Measurements from ENCODE around the gene DDRGK1.

Gene DDRGK1

DNA sequence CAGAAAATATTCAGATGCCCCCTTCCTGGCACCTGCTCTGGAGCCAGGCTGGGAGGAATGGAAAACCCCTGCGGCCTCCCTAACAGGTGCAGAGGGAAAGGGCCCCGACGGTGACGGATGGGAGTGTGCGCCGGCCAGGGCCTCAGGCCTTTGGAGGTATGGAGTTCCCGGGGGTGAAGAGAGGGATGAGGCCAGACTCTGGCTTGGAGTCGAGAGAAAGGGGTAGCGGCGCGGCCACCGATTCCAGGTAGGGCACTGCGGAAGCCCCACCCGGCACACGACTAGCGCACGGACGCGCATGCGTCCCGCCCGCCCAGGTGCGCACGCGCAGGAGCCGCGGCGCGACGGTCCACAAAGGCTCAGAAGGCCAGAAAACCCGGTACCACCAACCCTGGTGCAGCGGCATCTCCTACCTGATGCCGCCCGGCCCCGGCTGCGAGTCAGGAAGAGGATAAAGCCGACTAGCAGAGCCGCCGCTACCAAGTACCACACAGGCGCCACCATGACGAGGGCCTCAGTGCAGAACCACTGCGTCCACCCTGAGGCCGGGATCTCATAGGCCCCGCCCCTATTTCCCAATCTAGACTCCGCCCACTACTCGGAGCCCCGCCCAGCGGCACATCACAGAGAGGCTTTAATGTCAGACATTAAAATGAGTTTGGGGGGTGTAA is at the start of gene DDRGK1:
TSS of gene DDRGK1 (minus strand) at position 559 of the 671 bp plus-strand sequence. CDS start at position 504, 55 bp downstream.
- DNase-seq, result peak; percentile 91

DNA sequence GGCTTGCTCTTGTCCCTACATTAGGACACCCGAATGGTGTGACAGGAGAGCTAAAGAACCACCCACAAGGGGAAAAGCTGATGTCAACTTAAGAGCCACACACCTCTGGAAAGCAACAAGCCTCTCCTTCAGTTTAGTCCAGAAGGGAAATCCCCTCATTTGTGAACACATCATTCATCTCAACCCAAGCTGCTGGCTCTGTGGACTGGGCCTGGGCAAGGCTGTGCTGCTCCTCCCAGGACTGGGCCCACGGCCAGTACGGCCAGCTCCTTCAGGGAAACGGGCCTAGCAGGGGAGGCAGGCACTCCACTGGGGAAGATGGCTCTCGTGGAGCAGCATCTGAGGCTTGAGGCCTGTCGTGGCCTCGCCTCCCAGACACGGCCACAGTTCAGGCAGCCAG is 47.3 kb upstream of the DDRGK1 start:
- DNase-seq, result no peak

DNA sequence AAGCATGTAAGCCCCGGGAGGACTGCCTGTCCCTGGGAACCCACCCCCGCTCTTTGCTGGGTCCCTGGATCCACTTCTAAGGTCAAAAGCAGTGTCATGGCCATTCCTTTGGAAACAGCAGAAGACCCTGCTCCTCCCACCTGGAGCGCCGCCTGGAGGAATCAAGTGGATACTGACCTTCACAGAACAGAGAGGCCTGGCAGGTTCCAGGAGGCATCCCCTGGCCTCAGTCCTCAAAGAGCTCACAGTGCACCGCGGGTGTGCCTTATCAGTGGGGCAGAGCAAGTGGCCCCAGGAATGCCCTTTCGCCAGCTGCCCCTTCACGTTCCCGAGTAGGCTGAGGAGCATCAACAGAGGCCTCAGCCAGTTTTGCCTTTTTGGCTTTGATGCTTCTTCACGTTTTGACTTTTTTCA is 45.6 kb upstream of the DDRGK1 start:
- peak; percentile 53 for DNase-seq

DNA sequence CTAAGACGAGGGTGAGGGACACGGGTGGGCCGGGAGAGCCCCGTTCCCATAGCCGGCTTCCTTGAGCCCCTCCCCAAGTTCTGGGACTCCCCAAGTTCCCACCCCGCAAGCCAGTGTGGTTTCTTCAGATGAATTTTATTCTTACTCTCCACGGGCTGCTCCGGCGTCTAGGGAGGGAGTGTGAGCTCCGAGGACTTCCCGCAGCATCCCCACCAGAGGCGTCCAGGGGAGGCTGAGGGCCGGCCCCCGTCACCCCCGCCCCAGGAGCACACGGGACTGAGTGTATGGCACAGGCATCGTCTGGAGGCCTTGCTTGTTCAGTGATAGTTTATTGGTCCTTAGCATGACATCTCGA is 44.5 kb upstream of the DDRGK1 start:
- DNase-seq, result no peak

DNA sequence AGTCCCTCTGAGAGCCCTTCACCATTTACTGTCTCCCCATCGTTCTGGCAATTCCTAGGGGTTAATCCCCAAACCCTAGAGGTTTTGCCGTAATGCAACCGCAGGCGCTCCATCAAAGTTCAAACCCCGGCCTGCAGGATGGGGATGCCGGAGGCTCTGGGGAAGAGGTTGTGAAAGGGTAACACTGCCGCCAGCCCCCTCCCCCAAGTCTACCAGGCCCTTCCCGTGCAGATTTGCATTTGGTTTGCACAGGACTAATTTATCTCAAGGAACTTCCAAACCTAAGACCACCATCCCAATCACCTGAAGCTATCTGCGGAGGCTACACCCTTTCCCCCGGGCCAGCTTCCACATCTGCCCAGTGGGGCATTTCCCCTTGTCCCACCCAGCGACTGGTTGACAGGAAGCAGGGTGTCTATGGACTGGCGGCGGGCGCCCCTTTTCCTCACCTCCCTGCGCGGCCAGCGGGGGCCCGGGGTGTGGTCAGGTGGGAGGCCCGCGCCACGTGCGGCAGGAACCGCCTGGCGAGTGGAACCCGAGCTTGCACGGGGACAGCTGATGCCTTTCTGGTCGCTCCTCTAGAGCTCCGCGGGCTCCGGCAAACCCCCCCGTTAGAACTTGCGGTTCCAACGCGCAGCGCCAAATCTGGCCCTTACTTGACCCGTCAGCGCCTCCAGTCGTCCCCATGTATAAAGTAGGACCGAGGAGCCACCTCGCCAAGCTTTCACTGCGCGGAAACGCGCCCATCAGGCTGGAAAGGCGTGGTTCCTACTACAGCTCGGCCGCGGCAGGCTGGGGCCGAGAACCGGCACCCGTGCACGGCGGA is 43.9 kb upstream of the DDRGK1 start:
- DNase-seq, result peak; percentile 70

DNA sequence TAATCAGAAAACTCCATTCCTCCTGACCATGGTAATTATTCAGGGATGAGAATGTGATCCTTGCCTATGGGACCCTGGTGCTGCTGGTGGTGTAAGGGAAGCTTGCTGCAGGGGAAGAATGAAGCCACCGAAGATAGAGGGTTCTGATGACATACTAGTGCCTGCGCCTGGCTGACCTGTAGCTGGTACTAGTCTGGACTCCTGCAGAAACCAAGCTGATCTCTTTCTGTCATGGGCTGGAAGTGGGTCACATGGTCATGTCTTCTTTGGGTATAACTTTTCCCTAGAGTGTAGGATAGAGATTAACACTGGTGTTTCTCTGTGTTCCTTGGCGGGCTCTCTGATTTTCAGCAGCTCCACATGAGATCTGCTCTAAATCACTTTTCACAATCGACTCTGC is 43.2 kb upstream of the DDRGK1 start:
- DNase-seq, result no peak

DNA sequence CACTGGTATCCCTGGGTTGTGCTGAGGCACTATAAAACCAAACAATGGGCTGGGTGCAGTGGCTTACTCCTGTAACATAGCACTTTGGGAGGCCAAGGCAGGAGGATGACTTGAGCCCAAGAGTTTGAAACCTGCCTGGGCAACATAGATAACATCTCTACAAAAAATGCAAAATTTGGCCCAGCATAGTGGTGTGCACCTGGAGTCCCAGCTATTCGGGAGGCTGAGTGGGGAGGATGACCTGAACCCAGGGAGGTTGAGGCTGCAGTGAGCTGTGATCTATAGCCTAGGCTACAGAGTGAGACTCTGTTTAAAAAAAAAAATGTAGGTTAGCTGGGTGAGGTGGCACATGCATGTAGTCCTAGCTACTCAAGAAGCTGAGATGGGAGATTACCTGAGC is 42.2 kb upstream of the DDRGK1 start:
- no peak for DNase-seq

DNA sequence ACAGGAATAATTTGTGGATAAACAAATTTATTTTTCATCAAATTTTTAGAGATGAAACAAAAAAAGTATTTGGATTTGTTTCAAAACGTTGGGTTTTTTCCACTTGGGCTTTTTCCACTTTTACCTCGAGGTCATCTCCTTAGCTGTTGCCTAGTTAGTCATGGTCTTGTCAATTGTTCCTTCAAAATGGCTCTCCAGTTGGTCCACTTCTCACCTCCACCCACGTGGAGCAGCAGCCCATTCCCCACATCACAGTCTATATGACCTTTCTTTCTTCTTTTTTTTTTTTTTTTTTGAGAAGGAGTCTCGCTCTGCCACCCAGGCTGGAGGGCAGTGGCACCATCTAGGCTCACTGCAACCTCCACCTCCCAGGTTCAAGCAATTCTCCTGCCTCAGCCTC is 41.2 kb upstream of the DDRGK1 start:
- DNase-seq, result no peak

DNA sequence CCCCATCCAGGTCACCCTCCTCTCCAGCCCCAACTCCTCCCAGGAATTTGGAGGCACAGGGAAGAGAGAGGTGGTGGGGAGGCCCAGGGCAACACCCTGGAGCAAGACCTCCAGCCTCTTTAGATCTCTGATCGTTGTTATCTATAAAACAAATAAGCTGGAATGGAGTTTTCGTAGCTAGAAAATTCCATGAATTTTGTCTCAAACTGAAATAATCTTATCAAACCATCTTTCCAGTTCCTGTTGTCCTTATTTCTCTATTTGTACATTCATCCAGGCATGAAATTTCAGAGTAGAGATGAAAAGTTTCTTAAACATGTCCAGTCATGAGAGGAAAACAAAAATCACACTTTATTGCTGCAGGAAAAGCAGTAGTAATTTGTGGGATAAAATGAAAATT is 40.7 kb upstream of the DDRGK1 start:
- DNase-seq, result no peak

DNA sequence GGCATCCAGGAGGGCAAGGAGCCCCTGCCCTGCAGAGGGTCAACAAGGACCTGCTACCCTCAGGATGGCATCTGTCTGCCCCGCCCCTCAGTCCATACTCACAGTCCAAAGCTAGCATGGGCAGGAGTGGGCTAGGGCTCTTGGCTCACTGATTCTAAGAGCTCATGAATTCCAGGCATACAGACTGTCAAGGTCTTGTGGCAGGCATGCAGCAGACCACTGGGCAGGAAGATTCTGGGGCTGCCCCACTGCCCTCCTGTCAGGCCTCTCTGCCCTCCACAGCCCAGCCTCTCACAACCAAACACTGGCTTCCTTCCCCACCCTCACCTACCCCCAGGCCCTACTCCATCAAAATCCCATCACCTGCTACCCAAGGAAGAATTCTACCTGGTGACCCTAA is 40.1 kb upstream of the DDRGK1 start:
- DNase-seq, result no peak

DNA sequence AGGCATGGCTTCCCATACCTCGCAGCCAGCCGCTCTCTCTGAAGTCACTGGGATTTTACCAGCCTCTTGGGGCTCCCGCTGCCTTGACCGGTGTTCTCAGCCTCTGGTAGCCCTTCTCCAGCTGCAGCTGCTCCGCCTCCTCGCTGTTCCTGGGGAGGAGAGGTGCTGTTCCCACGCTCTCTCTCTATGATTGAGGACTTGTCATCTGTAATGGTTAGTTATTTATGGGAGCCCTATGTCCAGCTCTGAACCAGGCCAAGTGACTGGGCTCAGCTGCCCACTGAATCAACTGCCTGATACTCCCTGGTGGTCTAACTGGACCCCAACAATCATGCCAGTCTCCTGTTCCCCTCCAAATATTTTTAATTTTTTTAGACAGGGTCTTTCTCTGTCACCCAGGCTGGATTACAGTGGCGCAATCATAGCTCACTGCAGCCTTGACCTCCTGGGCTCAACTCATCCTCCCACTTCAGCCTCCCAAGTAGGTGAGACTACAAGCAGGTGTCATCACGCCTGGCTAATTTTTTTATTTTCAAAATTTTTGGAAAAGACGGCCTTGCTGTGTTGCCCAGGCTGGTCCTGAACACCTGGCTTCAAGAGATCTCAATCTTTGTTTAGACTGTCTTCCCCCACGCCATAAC is 39.4 kb upstream of the DDRGK1 start:
- no peak for DNase-seq

DNA sequence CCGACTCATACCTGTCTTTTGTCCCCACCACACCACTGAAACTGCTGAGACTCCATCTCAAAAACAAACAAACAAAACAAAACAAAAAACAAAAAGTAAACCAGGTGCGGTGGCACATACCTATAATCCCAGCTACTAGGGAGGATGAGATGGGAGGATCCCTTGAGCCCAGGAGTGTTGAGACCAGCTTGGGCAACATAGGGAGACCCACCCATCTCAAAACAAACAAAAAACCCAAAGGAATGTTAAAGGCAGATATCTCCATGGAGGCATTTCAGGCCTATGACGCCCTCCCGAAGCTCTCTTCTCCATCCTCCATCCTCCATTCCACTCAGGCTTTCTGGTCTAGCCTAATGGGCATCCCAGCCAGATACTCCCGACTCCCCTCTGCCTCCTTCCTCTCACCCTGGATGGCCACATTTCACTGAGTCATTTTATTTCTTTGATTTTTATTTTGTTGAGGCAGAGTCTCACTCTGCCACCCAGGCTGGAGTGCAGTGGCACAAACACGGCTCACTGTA is 37.8 kb upstream of the DDRGK1 start:
- DNase-seq, result no peak

DNA sequence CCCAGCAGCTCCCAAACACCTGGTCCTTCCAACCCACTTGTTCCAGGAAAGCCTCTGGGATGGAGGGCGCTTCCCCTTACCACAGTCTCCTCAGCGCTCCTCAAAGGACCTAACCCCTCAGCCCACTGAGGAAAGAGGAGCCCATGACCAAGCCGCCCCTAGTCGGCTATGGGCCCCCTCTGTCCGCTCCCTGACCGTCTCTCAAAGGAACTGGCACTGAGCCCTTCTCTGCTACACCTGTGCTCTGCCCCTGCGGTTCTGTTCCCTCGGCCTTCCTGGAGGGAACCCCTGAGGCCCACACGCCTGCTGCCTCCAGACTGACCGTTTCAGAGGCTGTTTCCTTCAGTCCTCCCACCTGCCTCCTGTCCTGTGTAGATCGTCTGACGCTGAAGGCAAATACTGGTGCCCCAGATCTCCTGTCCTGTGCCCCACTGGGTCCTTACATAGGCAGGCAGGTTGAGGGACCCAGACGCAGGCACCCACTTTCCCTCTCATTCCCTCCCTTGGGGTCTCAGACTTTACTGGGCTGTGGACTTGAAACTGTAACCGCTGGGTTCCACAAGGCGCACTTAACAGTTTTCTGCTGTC is 36.4 kb upstream of the DDRGK1 start:
- no peak for DNase-seq

DNA sequence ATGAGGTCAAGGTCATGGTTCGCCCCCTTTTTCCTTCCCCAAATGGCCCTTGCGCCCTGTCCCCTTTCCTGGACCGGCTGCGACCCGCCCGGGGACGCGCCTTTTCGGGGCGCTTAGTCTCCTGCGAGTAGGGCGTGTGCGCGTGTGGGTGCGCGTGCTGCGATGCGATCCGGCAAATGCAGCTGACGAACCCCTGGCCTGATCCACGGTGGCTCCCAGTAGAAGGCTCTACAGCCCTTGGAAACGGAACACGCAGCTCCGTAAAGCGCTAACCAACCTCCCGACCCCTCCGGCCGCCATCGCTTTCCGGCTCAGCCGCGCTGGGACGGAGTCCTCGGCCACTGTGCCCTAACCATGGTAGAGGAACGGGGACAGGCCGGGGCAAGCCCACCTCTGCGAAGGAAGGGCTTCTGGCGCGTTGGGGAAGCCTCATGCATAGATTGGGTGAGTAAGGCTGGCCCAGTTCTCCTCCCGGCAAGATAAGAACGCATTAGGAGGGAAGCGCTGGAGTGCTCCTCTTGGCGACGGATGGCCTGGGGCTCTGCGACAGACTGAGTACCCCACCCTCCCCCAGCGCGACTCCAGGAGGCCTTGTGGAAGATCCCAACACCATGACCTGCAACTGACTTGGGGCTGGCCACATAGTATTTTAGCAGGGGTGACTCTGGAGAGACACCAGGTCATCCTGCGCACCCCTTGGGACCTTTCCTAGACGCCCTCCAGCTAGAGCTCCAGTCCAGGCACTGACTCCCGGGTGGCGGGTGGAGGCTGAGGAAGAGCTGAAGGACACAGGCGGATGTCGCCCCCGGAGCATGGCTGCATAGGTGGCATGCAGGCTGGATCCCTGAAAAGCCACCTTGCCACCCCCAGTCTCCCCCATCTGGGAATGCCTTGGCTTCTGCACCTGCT is 35.6 kb upstream of the DDRGK1 start:
- peak; percentile 35 for DNase-seq

DNA sequence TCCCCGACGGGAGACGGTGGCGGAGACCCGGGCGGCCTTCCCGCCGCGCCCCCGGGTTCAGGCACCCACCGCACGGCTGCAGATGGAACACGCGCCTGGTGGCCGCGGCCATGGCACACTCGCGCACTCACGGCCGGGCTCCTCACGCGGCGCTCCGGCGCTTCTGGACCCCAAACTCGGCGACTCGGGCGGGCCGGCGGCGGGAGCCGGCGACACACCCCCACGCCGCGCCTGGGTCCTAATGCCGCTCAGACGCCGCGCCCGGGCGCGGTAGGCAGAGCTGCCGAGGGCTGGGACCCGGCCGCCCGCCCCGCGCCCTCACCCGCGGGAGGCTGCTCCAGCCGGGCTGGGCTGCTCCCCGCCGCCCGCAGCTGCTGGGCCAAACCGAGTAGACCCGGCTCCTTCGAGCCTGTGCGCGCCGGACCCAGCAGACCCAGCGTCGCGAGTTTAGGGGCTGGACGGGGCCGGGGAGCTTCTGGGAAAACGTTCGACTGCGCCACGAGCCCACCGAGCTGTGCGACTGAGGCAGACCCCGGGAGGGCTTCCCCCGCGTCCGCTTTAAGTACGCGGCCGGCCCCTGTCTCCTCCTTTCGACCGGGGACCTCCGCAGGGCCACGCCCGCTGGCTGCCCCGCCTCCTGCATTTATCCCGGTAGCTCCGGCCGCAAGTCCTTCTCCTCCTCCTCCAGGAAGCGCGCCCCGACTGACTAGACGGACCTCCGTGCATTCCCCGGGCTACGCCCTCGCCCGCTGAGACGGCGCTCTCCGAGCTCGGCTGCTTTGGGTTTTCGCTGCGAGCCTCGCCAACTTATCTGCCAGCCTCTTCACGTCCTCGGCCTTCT is 34.8 kb upstream of the DDRGK1 start, which contains the start of gene SLC4A11:
TSS of gene SLC4A11 (minus strand) at position 165 of the 841 bp plus-strand sequence. CDS start at position 112, 53 bp downstream.
- DNase-seq, result peak; percentile 80

DNA sequence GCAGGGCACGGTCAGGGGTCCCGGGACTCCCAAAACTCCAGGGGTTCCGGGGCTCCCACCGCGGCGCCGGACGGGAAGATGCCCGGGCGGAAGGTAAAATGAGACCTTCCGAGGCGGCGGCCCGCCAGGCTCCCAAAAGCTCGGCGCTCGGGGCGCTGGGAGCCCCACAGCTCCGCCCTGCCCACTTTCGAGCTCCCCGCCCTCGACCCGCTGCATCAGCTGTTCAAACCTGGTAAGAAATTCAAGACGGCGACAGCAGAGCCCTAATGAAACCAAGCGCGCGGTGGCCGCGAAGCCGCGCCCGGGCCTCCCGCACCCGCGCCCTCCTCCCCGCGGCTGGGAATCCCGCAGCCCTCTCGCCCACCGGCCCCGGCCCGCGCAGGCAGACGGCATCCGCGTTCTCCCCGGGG is 34.1 kb upstream of the DDRGK1 start:
- peak; percentile 54 for DNase-seq

DNA sequence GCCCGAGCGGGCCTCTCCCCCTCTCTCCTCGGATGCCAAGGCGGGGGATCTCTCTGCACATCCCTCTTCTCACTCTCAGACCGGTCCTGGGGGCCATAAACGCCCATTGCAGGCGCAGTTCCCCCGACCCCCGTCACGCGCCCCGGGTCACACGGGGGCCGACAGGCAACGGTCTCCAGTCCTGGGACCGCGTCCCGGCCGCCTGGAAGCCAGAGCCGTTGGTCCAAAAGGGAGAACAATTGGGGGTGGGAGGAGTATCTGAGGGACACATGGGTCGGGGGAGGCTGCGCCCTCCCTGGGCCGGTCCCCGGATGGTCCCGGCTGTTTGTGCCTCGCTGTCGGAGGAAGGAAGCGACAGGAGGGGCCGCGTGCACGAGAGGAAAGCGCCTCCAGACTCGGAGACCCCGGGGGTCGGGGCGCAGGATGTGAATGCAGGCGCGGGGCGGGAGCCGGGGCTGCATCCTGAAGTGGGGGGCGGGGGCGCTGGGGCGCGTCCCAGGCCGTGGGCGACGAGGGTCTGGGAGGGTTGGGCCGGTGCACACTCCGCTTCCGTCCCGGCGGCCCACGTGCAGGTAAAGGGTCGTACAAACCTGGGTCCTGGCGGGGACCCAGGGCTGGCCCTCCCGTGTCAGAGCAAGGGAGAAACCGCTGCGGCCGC is 33.6 kb upstream of the DDRGK1 start:
- DNase-seq, result peak; percentile 8

DNA sequence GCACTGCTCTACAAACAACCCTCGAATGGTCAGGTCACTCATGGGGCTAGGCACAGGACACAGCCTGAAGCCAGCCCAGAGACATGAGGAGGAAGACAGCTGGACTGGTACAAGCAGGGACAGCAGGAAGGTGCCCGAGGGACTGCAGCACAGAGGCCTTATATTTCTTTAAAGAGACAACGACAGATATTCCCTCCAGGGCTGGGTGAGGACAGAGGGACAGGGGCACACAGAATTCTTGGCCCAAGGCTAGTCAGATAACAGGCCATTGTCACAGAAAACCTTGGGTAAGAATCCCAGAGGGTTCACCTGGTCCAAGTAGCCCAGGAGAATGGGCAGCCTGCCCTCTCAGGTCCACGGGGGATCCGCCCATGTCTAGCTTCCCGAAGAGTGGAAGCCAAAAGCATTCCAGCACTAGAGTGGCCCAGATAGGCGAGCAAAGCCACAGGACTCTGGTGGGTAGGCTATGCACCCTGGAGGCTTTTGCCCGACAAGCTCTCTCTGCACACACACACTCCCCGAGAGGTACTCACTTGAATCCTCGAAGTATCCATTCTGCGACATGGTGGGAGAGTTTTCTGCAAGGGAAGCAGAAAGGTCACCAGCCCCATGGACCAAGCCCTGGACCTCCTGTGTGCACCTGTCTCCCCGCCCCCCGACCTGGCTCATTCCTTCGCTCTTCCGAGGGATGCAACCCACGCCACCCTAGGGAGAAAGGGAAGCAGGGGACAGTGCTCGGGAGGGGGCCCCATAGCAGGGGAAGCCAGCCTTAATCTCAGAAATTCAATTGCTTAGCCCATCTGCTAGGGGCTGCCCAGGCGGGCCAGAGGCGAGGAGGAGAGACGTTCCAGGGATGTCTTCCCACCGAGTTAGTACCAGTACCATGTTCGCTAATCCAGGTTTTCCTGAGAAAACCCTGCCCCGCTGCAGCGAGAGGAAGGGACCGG is 32.8 kb upstream of the DDRGK1 start:
- DNase-seq, result no peak

DNA sequence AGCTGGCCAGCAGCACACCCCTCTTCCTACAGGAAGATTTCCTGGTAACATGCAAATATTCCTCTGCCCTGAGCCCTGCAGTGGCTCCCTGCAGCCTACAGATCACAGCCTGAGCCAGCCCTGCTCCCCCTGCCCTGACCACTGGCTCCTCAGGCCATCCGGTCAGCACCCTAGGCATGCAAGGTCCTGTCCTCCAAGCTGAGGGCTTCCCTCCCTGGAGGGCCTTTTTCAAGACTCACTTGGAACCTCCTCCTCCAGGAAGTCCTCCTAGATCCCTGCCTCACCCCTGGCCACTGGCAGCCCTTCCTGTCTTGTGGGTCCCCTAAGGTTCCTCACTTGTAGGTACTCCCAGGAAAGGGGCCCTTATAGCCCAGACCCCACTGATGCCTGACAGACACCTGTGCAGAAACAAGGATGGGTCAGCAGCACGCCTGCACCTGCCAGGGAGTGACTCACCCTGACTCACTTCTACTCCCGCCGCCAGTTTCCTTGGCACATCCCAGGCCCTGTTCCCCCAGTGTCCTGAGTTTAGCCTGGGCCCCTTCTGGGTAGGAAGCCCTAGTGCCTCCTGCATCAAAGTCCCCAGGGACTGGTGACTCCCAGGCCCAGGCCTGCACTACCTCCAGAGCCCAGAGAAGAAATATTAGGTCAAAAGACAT is 31.3 kb upstream of the DDRGK1 start:
- DNase-seq, result no peak

All from NCI-H69 (cell line).